Sigmoid colon (tissue), 7 donors: ENCODE data around the gene SON. TPM values are rescaled to one million over a fixed set of nuclear protein-coding genes. Genes with fewer than 3 reads are reported as not detected.

Source experiments
- DNase-seq: peaks from one replicate; pipeline ENCODE4 v3.0.0-alpha.2; 2019
- H3K27ac ChIP-seq, 4 donors: fragments of 200-600 bp; sonication (generic); one replicate each; pipeline ENCODE4 v1.5.1; 2016 to 2019; ENCODE audit warnings: mild to moderate bottlenecking in 1 of 4
- H3K27me3 ChIP-seq, 3 donors: fragments of 200-600 bp; sonication (generic); one replicate each; pipeline ENCODE4 v1.5.1; 2019; ENCODE audit warnings: mild to moderate bottlenecking in 1 of 3
- H3K36me3 ChIP-seq, 4 donors: fragments of 200-600 bp; sonication (generic); one replicate each; pipeline ENCODE4 v1.5.1; 2016 to 2019
- H3K4me1 ChIP-seq, 4 donors: fragments of 200-600 bp; sonication (generic); one replicate each; pipeline ENCODE4 v1.5.1; 2017 to 2019
- H3K4me3 ChIP-seq, 4 donors: fragments of 200-600 bp; sonication (generic); one replicate each; pipeline ENCODE4 v1.5.1; 2017 to 2019; ENCODE audit warnings: mild to moderate bottlenecking in 2 of 4, moderate library complexity in 1 of 4
- H3K9me3 ChIP-seq, 4 donors: fragments of 200-600 bp in 3 of 4; sonication (generic) in 3 of 4; one replicate each; pipeline versions ENCODE4 v1.5.1 to v1.6.1; 2013 to 2019
- CTCF ChIP-seq, 4 experiments: fragments of 450-650 bp in 3 of 4; fragments of 200-600 bp in 1 of 4; IDR thresholded peaks; one replicate each; pipeline ENCODE4 v1.5.1; 2016 to 2019; ENCODE audit warnings: antibody characterized with exemption in 4 of 4, mild to moderate bottlenecking in 3 of 4, moderate library complexity in 2 of 4
- EP300 ChIP-seq, 4 donors: sonication (generic); formaldehyde crosslinking; IDR thresholded peaks; one replicate each; pipeline ENCODE4 v1.6.1; 2017; ENCODE audit warnings: antibody characterized with exemption in 4 of 4
- POLR2A ChIP-seq, 2 donors: fragments of 450-650 bp; IDR thresholded peaks; one replicate each; pipeline ENCODE4 v1.6.1; 2016; ENCODE audit warnings: antibody characterized with exemption in 2 of 2, mild to moderate bottlenecking in 2 of 2, moderate library complexity in 2 of 2
- POLR2AphosphoS5 ChIP-seq, 4 donors: sonication (generic); formaldehyde crosslinking; IDR thresholded peaks; one replicate each; pipeline ENCODE4 v1.6.1; 2017; ENCODE audit warnings: antibody characterized with exemption in 4 of 4
- WGBS, 2 donors: extraction: QIAGEN DNeasy Blood & Tissue Kit; methylation state at CpG; one replicate each; pipeline ENCODE4 v1.1.7; 2013; 5-methylcytosine and 5-hydroxymethylcytosine counted together
- intact Hi-C: fragments of 100-400 bp; cut with DNase I; formaldehyde crosslinking; loops from one replicate; pipeline ENCODE4 v1.15.1; 2023
- polyA plus RNA-seq, 3 donors: library from polyadenylated mRNA; stranded (reverse); fragments of 200-250 nt; gene quantifications; one replicate each; pipeline ENCODE4 v1.2.3, GENCODE V29; 2013
- total RNA-seq, 4 donors: library from RNA; depleted of rRNA; stranded (reverse); fragments of >200 nt; gene quantifications; one replicate each; pipeline ENCODE4 v1.1.0, GENCODE V29; 2016
- donor health status: healthy with polysubstance abuse.
- donor health status: Bipolar disorder and iron deficiency.
- donor health status: healthy.

SON gene
- total RNA-seq (100 to 1,000 TPM; 177 to 244 (median 190) TPM), polyA plus RNA-seq (10 to 100 TPM; 24.0 to 95.5 (median 33.0) TPM)

GRCh38 chr21:33542640-33543504 is at the start of gene SON:
SON (plus strand) TSS chr21:33543038; CDS start chr21:33543093, 55 bp downstream.
- Histone ChIP-seq H3K4me1 (peaks cover 0 to 43% (median 40%) of the 10 kb centered on the region in 4 donors), H3K27ac (peak within 1 kb of the TSS; percentile 95 to 99 (median 98)), H3K36me3 (peaks cover 0 to 29% (median 8%) of the 10 kb centered on the region in 4 donors), H3K4me3 (peak within 1 kb of the TSS; percentile 59 to 79 (median 64)), H3K9me3 (no peaks in the 10 kb centered on the region), H3K27me3 (no peaks in the 10 kb centered on the region)
- intact Hi-C loops: loop anchor here (1.0 to 10.0 kb wide), 4 partner anchors 46 to 218 kb away; partner anchors contain the start of genes DNAJC28, DONSON, IFNAR1 and ITSN1
- 0% methylated on average over 56 of the region's 57 CpGs for WGBS, 2 donors
- DNase-seq: peak; percentile 100
- TF ChIP-seq EP300 (IDR thresholded peaks at IDR 0.05): no peak
- TF ChIP-seq POLR2AphosphoS5 (IDR thresholded peaks at IDR 0.05): peak; percentile 94 to 98 (median 96)
- TF ChIP-seq POLR2A (IDR thresholded peaks at IDR 0.05): peak; percentile 84 to 88
- TF ChIP-seq CTCF (IDR thresholded peaks at IDR 0.05): no peak

GRCh38 chr21:33493756-33494155 is 49.1 kb upstream of the SON start:
- Histone ChIP-seq H3K27ac (no peak overlapping the region), H3K4me3 (no peak overlapping the region), H3K27me3 (no peaks in the 10 kb centered on the region), H3K9me3 (no peaks in the 10 kb centered on the region), H3K4me1 (peaks cover 0 to 8% (median 3%) of the 10 kb centered on the region in 4 donors), H3K36me3 (no peaks in the 10 kb centered on the region)
- no peak for TF ChIP-seq CTCF (IDR thresholded peaks at IDR 0.05)
- TF ChIP-seq POLR2AphosphoS5 (IDR thresholded peaks at IDR 0.05): no peak
- TF ChIP-seq EP300 (IDR thresholded peaks at IDR 0.05): no peak
- no peak for TF ChIP-seq POLR2A (IDR thresholded peaks at IDR 0.05)
- DNase-seq: no peak
- WGBS, 2 donors: 90 to 93% methylated on average over 3 of the region's 3 CpGs
- intact Hi-C loops: no loop called here

GRCh38 chr21:33495743-33496142 is 47.1 kb upstream of the SON start:
- no peaks in the 10 kb centered on the region for H3K36me3 ChIP-seq
- no peak overlapping the region for H3K27ac ChIP-seq
- no peaks in the 10 kb centered on the region for H3K9me3 ChIP-seq
- no peak overlapping the region for H3K4me3 ChIP-seq
- H3K27me3 ChIP-seq: no peaks in the 10 kb centered on the region
- TF ChIP-seq POLR2A (IDR thresholded peaks at IDR 0.05): no peak
- TF ChIP-seq EP300 (IDR thresholded peaks at IDR 0.05): no peak
- TF ChIP-seq CTCF (IDR thresholded peaks at IDR 0.05): no peak
- no peak for TF ChIP-seq POLR2AphosphoS5 (IDR thresholded peaks at IDR 0.05)
- no peak for DNase-seq
- H3K4me1 ChIP-seq: peaks cover 0 to 5% (median 2%) of the 10 kb centered on the region in 4 donors
- intact Hi-C loops: no loop called here
- WGBS, 2 donors: 40 to 58% methylated on average over 4 of the region's 4 CpGs

GRCh38 chr21:33496345-33496744 is 46.5 kb upstream of the SON start:
- intact Hi-C loops: no loop called here
- no peaks in the 10 kb centered on the region for H3K36me3 ChIP-seq
- no peak overlapping the region for H3K4me3 ChIP-seq
- 62 to 68% methylated on average over 7 of the region's 7 CpGs for WGBS, 2 donors
- H3K4me1 ChIP-seq: no peaks in the 10 kb centered on the region
- no peak for DNase-seq
- no peak overlapping the region for H3K27ac ChIP-seq
- no peaks in the 10 kb centered on the region for H3K9me3 ChIP-seq
- TF ChIP-seq POLR2A (IDR thresholded peaks at IDR 0.05) (no peak), EP300 (IDR thresholded peaks at IDR 0.05) (no peak), POLR2AphosphoS5 (IDR thresholded peaks at IDR 0.05) (no peak), CTCF (IDR thresholded peaks at IDR 0.05) (no peak)
- no peaks in the 10 kb centered on the region for H3K27me3 ChIP-seq
